Measurements from ENCODE around the gene FLCN. TPM values are rescaled to one million over a fixed set of nuclear protein-coding genes. Genes with fewer than 3 reads are reported as not detected.

The FLCN gene
- total and polyA plus RNA-seq, 10 of the 15 experiments (the other 5 are each of a cell fraction or from before 2014, with no cell fraction given) = 1.1 to 24.7 (median 10.4) TPM

- no peak for TF ChIP-seq NFYB (IDR thresholded peaks at IDR 0.05; ENCODE audit: insufficient read depth, low read depth, low read length)
- no peak for TF ChIP-seq MTA2 (IDR thresholded peaks at IDR 0.05; ENCODE audit: low read depth)
- no peak for TF ChIP-seq ZSCAN29 (IDR thresholded peaks at IDR 0.05)
- TF ChIP-seq POLR2A (IDR thresholded peaks at IDR 0.05; ENCODE audit: low read depth, low read length) = 0 out of 2 replicates have a peak, but pooled peaks have one; percentile 22
- TF ChIP-seq, protein P1, sequence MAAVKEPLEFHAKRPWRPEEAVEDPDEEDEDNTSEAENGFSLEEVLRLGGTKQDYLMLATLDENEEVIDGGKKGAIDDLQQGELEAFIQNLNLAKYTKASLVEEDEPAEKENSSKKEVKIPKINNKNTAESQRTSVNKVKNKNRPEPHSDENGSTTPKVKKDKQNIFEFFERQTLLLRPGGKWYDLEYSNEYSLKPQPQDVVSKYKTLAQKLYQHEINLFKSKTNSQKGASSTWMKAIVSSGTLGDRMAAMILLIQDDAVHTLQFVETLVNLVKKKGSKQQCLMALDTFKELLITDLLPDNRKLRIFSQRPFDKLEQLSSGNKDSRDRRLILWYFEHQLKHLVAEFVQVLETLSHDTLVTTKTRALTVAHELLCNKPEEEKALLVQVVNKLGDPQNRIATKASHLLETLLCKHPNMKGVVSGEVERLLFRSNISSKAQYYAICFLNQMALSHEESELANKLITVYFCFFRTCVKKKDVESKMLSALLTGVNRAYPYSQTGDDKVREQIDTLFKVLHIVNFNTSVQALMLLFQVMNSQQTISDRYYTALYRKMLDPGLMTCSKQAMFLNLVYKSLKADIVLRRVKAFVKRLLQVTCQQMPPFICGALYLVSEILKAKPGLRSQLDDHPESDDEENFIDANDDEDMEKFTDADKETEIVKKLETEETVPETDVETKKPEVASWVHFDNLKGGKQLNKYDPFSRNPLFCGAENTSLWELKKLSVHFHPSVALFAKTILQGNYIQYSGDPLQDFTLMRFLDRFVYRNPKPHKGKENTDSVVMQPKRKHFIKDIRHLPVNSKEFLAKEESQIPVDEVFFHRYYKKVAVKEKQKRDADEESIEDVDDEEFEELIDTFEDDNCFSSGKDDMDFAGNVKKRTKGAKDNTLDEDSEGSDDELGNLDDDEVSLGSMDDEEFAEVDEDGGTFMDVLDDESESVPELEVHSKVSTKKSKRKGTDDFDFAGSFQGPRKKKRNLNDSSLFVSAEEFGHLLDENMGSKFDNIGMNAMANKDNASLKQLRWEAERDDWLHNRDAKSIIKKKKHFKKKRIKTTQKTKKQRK (IDR thresholded peaks at IDR 0.05; ENCODE audit: low read depth, low read length) = no peak
- TF ChIP-seq, protein P2, sequence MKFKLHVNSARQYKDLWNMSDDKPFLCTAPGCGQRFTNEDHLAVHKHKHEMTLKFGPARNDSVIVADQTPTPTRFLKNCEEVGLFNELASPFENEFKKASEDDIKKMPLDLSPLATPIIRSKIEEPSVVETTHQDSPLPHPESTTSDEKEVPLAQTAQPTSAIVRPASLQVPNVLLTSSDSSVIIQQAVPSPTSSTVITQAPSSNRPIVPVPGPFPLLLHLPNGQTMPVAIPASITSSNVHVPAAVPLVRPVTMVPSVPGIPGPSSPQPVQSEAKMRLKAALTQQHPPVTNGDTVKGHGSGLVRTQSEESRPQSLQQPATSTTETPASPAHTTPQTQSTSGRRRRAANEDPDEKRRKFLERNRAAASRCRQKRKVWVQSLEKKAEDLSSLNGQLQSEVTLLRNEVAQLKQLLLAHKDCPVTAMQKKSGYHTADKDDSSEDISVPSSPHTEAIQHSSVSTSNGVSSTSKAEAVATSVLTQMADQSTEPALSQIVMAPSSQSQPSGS (IDR thresholded peaks at IDR 0.05; ENCODE audit: low read length) = no peak
Observed at GRCh38 chr17:17204041-17204591, 32.9 kb downstream of the FLCN start (continued).

DNA sequence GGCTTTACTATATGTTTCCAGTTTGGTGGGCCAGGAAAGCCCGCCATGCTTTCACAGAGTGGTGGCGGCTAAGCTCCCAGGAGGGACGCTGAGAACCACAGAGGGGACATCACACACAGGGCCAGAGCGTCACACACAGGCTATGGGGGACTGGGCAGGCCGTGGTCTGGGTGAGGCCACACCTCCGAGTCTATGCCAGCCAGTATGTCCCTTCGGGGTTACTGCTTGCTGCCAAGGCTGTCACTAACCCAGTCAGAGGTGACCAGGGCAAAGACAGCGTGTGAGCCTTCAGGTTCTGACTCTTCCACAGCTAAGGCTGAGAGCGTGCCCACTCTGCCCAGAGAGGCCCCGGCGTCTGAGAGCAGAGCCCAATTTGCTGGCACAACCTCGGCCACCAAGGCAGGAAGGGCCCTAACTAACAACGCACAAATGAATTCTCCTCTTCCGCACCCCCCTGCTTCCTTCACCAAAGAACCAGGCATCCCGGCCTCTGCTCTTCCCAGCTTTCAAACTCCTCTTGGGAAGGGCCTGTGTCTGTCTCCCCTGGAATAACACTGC, 33.7 kb downstream of the FLCN start:
- H3K9me3 ChIP-seq (replicated peaks; ENCODE audit: control insufficient read depth, insufficient read depth, low read length) = no peaks in the 10 kb centered on the region
- in situ Hi-C loops (cut with MboI) = no loop called here
- H3K79me2 ChIP-seq (ENCODE audit: control insufficient read depth, insufficient read depth, low read length) = peaks cover 32% of the 10 kb centered on the region
- H3K27ac ChIP-seq (ENCODE audit: control insufficient read depth, insufficient read depth) = no peak overlapping the region
- FAIRE-seq (no peak), DNase-seq (ENCODE audit: low read depth, low spot score) (no peak), ATAC-seq (no peak)
- SMC1A ChIA-PET (ENCODE audit: uncharacterized antibody, unreplicated experiment) = no interaction called here
- 95% methylated on average over 15 of the region's 15 CpGs for WGBS (ENCODE audit: insufficient coverage, insufficient replicate concordance, low lambda C conversion rate, missing lambda C conversion rate)
- TF ChIP-seq PBX3 (IDR thresholded peaks at IDR 0.05; ENCODE audit: insufficient replicate concordance, low read depth, low read length) (no peak), FOXK2 (IDR thresholded peaks at IDR 0.05) (no peak), BHLHE40 (IDR thresholded peaks at IDR 0.05; ENCODE audit: borderline replicate concordance in 1 of 2, low read depth in 2 of 2, low read length in 1 of 2) (no peak)
- no TSS peak for BruUV-seq (replicated peaks)
- H3K36me3 ChIP-seq (ENCODE audit: control insufficient read depth in 2 of 2, insufficient read depth in 2 of 2, low read length in 1 of 2) = peaks cover 2 to 7% of the 10 kb centered on the region in 2 experiments
- no peak overlapping the region for H2AFZ ChIP-seq (ENCODE audit: control insufficient read depth, low read depth, low read length)
- CTCF ChIA-PET = no interaction called here
- peak overlapping the region; percentile 99 for H3K4me2 ChIP-seq (ENCODE audit: control insufficient read depth, insufficient read depth)
- no peak overlapping the region for H3K4me3 ChIP-seq
- peaks cover 9% of the 10 kb centered on the region; the same call in 1 of the 2 replicates for H3K4me1 ChIP-seq (ENCODE audit: control insufficient read depth, insufficient read depth, low read length)
- RAD21 ChIA-PET (ENCODE audit: unreplicated experiment) = no interaction called here
- no peak overlapping the region for H3K9ac ChIP-seq (ENCODE audit: control insufficient read depth, insufficient read depth, low read length)
- H4K20me1 ChIP-seq (ENCODE audit: control insufficient read depth, insufficient read depth) = no peaks in the 10 kb centered on the region
- intact Hi-C loops (cut with micrococcal nuclease; ENCODE audit: unreplicated experiment) = loop anchor here (10.0 kb wide), 2 partner anchors 102 to 198 kb away; partner anchors contain the start of gene NT5M
- POLR2A ChIA-PET = no interaction called here
- no peaks in the 10 kb centered on the region for H3K27me3 ChIP-seq (replicated peaks in 1 of 2; ENCODE audit: control insufficient read depth in 2 of 2, insufficient read depth in 2 of 2, low read length in 1 of 2)
